Endothelial cell of umbilical vein (primary cell): ENCODE measurements around the gene NOSIP. TPM values are rescaled to one million over a fixed set of nuclear protein-coding genes. Genes with fewer than 3 reads are reported as not detected.

ENCODE experiments used
- BruUV-seq: library from RNA; stranded (reverse); fragments of 400-500 nt; replicated peaks from 2 replicates; lab custom pipeline; 2021; lab: Mats Ljungman, UMichigan
- CTCF ChIA-PET: fragments of 300-600, 350-600 bp; sonication (Branson Sonifier 250); formaldehyde crosslinking; loops from one replicate; lab custom pipeline; 2021; ENCODE audit warnings: antibody characterized with exemption, inconsistent platforms; lab: Charles Lee
- POLR2A ChIA-PET: fragments of 300-600, 350-600 bp; sonication (Branson Sonifier 250); formaldehyde crosslinking; loops from one replicate; lab custom pipeline; 2021; ENCODE audit warnings: antibody characterized with exemption, inconsistent platforms; lab: Charles Lee
- DNase-seq: peaks from one replicate; pipeline ENCODE4 v3.0.0-alpha.2; 2011; ENCODE audit warnings: low read depth, low spot score
- FAIRE-seq: peaks from 2 replicates; lab custom pipeline; 2011; peaks lifted over from hg19 to GRCh38; lab: Jason Lieb, UNC
- H2AFZ ChIP-seq: 2 replicates; pipeline ENCODE4 v1.6.0; 2012; ENCODE audit warnings: low read depth, low read length, control low read depth, inconsistent platforms
- H3K27ac ChIP-seq: 2 replicates; pipeline ENCODE4 v1.5.1; 2011; ENCODE audit warnings: low read depth, mild to moderate bottlenecking, control low read depth, low read length, moderate library complexity; ENCODE audit not compliant: insufficient read depth
- H3K27me3 ChIP-seq, 2 experiments: 2 replicates each; pipeline versions ENCODE4 v1.6.0 to v1.6.1; 2011; ENCODE audit warnings: low read length in 2 of 2, mixed read lengths in 1 of 2; ENCODE audit not compliant: control insufficient read depth in 2 of 2, insufficient read depth in 2 of 2
- H3K36me3 ChIP-seq, 2 experiments: 2 replicates in 1 of 2; 3 replicates in 1 of 2; pipeline ENCODE4 v1.5.1; 2011; ENCODE audit warnings: low read length in 2 of 2, mild to moderate bottlenecking in 1 of 2, moderate library complexity in 1 of 2; ENCODE audit not compliant: control insufficient read depth in 2 of 2, insufficient read depth in 2 of 2; ENCODE audit errors: extremely low read depth in 1 of 2
- H3K4me1 ChIP-seq: 3 replicates; pipeline ENCODE4 v1.5.1; 2011; ENCODE audit warnings: mild to moderate bottlenecking, low read length; ENCODE audit not compliant: control insufficient read depth, insufficient read depth; ENCODE audit errors: extremely low read depth
- H3K4me2 ChIP-seq: 2 replicates; pipeline ENCODE4 v1.6.1; 2011; ENCODE audit warnings: low read length, control low read depth, mixed read lengths; ENCODE audit not compliant: insufficient read depth
- H3K4me3 ChIP-seq, 3 experiments: fragments of 200-600 bp in 1 of 3; sonication (generic), shearing (Covaris generic) in 1 of 3; replicated peaks in 1 of 3; 2 replicates each; pipeline ENCODE4 v1.5.1; 2011 to 2016; ENCODE audit warnings: control low read depth in 3 of 3, low read length in 3 of 3, mild to moderate bottlenecking in 2 of 3, inconsistent platforms in 1 of 3, low read depth in 1 of 3, moderate library complexity in 1 of 3; ENCODE audit not compliant: insufficient read depth in 1 of 3
- H3K79me2 ChIP-seq: 2 replicates; pipeline ENCODE4 v1.6.0; 2012; ENCODE audit warnings: low read length, inconsistent platforms; ENCODE audit not compliant: control insufficient read depth, insufficient read depth
- H3K9ac ChIP-seq: replicated peaks from 2 replicates; pipeline ENCODE3; 2011; ENCODE audit warnings: low read length, control low read depth; ENCODE audit not compliant: insufficient read depth; ENCODE audit errors: extremely low read depth
- H3K9me1 ChIP-seq: replicated peaks from 3 replicates; pipeline ENCODE4 v1.6.0; 2011; ENCODE audit warnings: mild to moderate bottlenecking, low read length; ENCODE audit not compliant: control insufficient read depth, insufficient read depth; ENCODE audit errors: extremely low read depth
- H3K9me3 ChIP-seq: replicated peaks from 2 replicates; pipeline ENCODE4 v1.5.1; 2012; ENCODE audit warnings: low read length, inconsistent platforms; ENCODE audit not compliant: control insufficient read depth, insufficient read depth
- H4K20me1 ChIP-seq: replicated peaks from 2 replicates; pipeline ENCODE3; 2011; ENCODE audit warnings: mild to moderate bottlenecking, low read length; ENCODE audit not compliant: control insufficient read depth, insufficient read depth; ENCODE audit errors: extremely low read depth
- CTCF ChIP-seq, 2 donors: IDR thresholded peaks; 1 replicate in 1 of 2; 2 replicates in 1 of 2; pipeline ENCODE4 v1.5.1; 2011; ENCODE audit warnings: low read length in 2 of 2, mild to moderate bottlenecking in 2 of 2, moderate library complexity in 2 of 2, control low read depth in 1 of 2, inconsistent platforms in 1 of 2, low read depth in 1 of 2; ENCODE audit not compliant: insufficient read depth in 1 of 2; ENCODE audit errors: extremely low read depth in 1 of 2
- EZH2 ChIP-seq: IDR thresholded peaks from 2 replicates; pipeline ENCODE4 v1.6.1; 2012; ENCODE audit warnings: borderline replicate concordance, low read depth, mild to moderate bottlenecking, moderate library complexity, low read length, inconsistent platforms; ENCODE audit not compliant: severe bottlenecking
- FOS ChIP-seq: IDR thresholded peaks from 2 replicates; pipeline ENCODE4 v1.6.1; 2011; ENCODE audit warnings: mild to moderate bottlenecking, low read length, moderate library complexity, borderline replicate concordance; ENCODE audit not compliant: insufficient read depth
- GATA2 ChIP-seq: IDR thresholded peaks from 2 replicates; pipeline ENCODE4 v1.7.0; 2011; ENCODE audit warnings: low read depth, mild to moderate bottlenecking, moderate library complexity, mixed read lengths, low read length; ENCODE audit not compliant: insufficient read length, insufficient read depth
- JUN ChIP-seq: IDR thresholded peaks from 2 replicates; pipeline ENCODE4 v1.6.1; 2011; ENCODE audit warnings: borderline replicate concordance, low read depth; ENCODE audit not compliant: insufficient read length, insufficient read depth
- MAX ChIP-seq: IDR thresholded peaks from 2 replicates; pipeline ENCODE4 v1.6.1; 2011; ENCODE audit not compliant: insufficient read depth, insufficient read length
- MYC ChIP-seq: IDR thresholded peaks from one replicate; pipeline ENCODE4 v1.6.1; 2011; ENCODE audit warnings: mild to moderate bottlenecking, low read depth, low read length
- POLR2A ChIP-seq: IDR thresholded peaks from 2 replicates; pipeline ENCODE4 v1.6.1; 2012; ENCODE audit warnings: low read depth, mild to moderate bottlenecking, control low read depth, low read length
- POLR2AphosphoS5 ChIP-seq: IDR thresholded peaks from 2 replicates; pipeline ENCODE4 v1.6.1; 2012; ENCODE audit warnings: low read depth, mild to moderate bottlenecking, control low read depth, low read length, moderate library complexity; ENCODE audit not compliant: insufficient read depth
- dilution Hi-C: fragments of 300-500 bp; cut with MboI; formaldehyde crosslinking; loops from one replicate; pipeline ENCODE4 v1.15.0; 2019; ENCODE audit warnings: low sequenced_read_pairs; ENCODE audit not compliant: extremely low pct_ligation_motif_present
- intact Hi-C: fragments of 100-400 bp; cut with micrococcal nuclease; formaldehyde crosslinking; loops from one replicate; pipeline ENCODE4 v1.10.0; 2022
- polyA plus RNA-seq, 4 experiments: library from polyadenylated mRNA; depleted of rRNA in 3 of 4; stranded (reverse) in 3 of 4; unstranded in 1 of 4; fragments of >200 nt; gene quantifications; 2 replicates each; pipeline versions ENCODE4 v1.2.1 to v1.2.3, GENCODE V29; 2011 to 2012; ENCODE audit warnings: missing spikeins in 1 of 4
- total RNA-seq: library from RNA; stranded (reverse); gene quantifications from 2 replicates; pipeline ENCODE4 v1.2.3, GENCODE V29; 2021

Gene NOSIP
- total and polyA plus RNA-seq, 2 donors (not counting 3 experiments of a cell fraction or from before 2014, with no cell fraction given), result 77.5 to 128 TPM

- H4K20me1 ChIP-seq, result no peaks in the 10 kb centered on the region
- no peak overlapping the region for H3K4me2 ChIP-seq
- no peak overlapping the region for H3K4me3 ChIP-seq
- no peaks in the 10 kb centered on the region for H3K27me3 ChIP-seq
- H3K9me1 ChIP-seq, result no peaks in the 10 kb centered on the region
- no peak for TF ChIP-seq POLR2AphosphoS5
- TF ChIP-seq JUN, result no peak
- no peak for TF ChIP-seq CTCF (IDR thresholded peaks at IDR 0.05; ENCODE audit: extremely low read depth in 1 of 2, insufficient read depth in 1 of 2, low read depth in 1 of 2, low read length in 2 of 2)
- no peak for TF ChIP-seq EZH2
- TF ChIP-seq POLR2A, result no peak
- no peak for TF ChIP-seq MYC
- no peak for TF ChIP-seq GATA2
- no peak for TF ChIP-seq FOS
- TF ChIP-seq MAX, result no peak
- POLR2A ChIA-PET, result no interaction called here
- FAIRE-seq (no peak), DNase-seq (no peak)
- peaks cover 7% of the 10 kb centered on the region for H3K4me1 ChIP-seq
- peaks cover 2 to 4% of the 10 kb centered on the region in 2 experiments for H3K36me3 ChIP-seq
- H3K9ac ChIP-seq, result no peak overlapping the region
- no peak overlapping the region for H3K27ac ChIP-seq
- no TSS peak for BruUV-seq
- H3K79me2 ChIP-seq, result peaks cover 5% of the 10 kb centered on the region
- CTCF ChIA-PET, result interaction anchor here (1.2 to 1.8 kb wide), 3 partner anchors 16 to 40 kb away, joined by 4 to 8 read pairs (median 6); no protein-coding TSS in a partner anchor
- H2AFZ ChIP-seq, result no peak overlapping the region
- dilution Hi-C loops (no loop called here), intact Hi-C loops (no loop called here)
- no peaks in the 10 kb centered on the region for H3K9me3 ChIP-seq
These were observed 49.6 kb downstream of the NOSIP start for GRCh38 chr19:49530708-49531107.
